H1 (cell line): Measurements from ENCODE around the gene CEP192. TPM values are rescaled to one million over a fixed set of nuclear protein-coding genes. Genes with fewer than 3 reads are reported as not detected.
A peak's percentile ranks its signal among the peaks of the same experiment; 100 is the strongest.

Experiments used
- CTCF ChIA-PET: fragments of 300-600 bp; sonication (Branson Sonifier 250); formaldehyde crosslinking; loops from one replicate; lab custom pipeline; 2021; ENCODE audit not compliant: partially characterized antibody; lab: Charles Lee
- POLR2A ChIA-PET: fragments of 300-600 bp; sonication (Branson Sonifier 250); formaldehyde crosslinking; loops from one replicate; lab custom pipeline; 2021; ENCODE audit warnings: inconsistent platforms; ENCODE audit not compliant: partially characterized antibody; lab: Charles Lee
- DNase-seq, 2 experiments: peaks; one replicate each; pipeline versions ENCODE4 v3.0.0 to v3.0.0-alpha.2; 2010 to 2022; ENCODE audit warnings: low spot score in 2 of 2, low read depth in 1 of 2, mixed read lengths in 1 of 2
- FAIRE-seq: peaks from 2 replicates; lab custom pipeline; 2011; peaks lifted over from hg19 to GRCh38; lab: Jason Lieb, UNC
- H2AFZ ChIP-seq: 2 replicates; pipeline ENCODE4 v1.8.1; 2012; ENCODE audit warnings: low read length, inconsistent platforms
- H2AK5ac ChIP-seq: 2 replicates; pipeline ENCODE4 v1.6.1; 2013; ENCODE audit warnings: low read depth, low read length
- H2BK120ac ChIP-seq: replicated peaks from 2 replicates; pipeline ENCODE3; 2013; ENCODE audit warnings: low read depth, low read length, inconsistent platforms
- H2BK12ac ChIP-seq: 2 replicates; pipeline ENCODE4 v1.6.1; 2013; ENCODE audit warnings: low read depth, low read length
- H2BK15ac ChIP-seq: 2 replicates; pipeline ENCODE4 v1.6.1; 2013; ENCODE audit warnings: low read length
- H2BK20ac ChIP-seq: 2 replicates; pipeline ENCODE4 v1.6.1; 2013; ENCODE audit warnings: low read length
- H2BK5ac ChIP-seq: 2 replicates; pipeline ENCODE4 v1.6.1; 2013; ENCODE audit warnings: low read depth, low read length
- H3K14ac ChIP-seq: 2 replicates; pipeline ENCODE4 v1.6.1; 2013; ENCODE audit warnings: inconsistent platforms; ENCODE audit not compliant: insufficient read length
- H3K18ac ChIP-seq: 2 replicates; pipeline ENCODE4 v1.6.1; 2013; ENCODE audit warnings: low read length; ENCODE audit errors: extremely low read depth
- H3K23ac ChIP-seq: 2 replicates; pipeline ENCODE4 v1.6.1; 2013; ENCODE audit warnings: inconsistent platforms; ENCODE audit not compliant: insufficient read length
- H3K23me2 ChIP-seq: 2 replicates; pipeline ENCODE4 v1.6.1; 2013; ENCODE audit warnings: low read depth, low read length
- H3K27ac ChIP-seq: 2 replicates; pipeline ENCODE4 v1.6.1; 2011; ENCODE audit warnings: low read depth, low read length, inconsistent platforms
- H3K27me3 ChIP-seq, 4 experiments: replicated peaks in 1 of 4; 1 replicate in 1 of 4; 2 replicates in 3 of 4; pipeline versions ENCODE4 v1.6.1 to v1.8.1; 2011 to 2013; ENCODE audit warnings: low read length in 3 of 4, mild to moderate bottlenecking in 3 of 4, inconsistent platforms in 2 of 4, mixed read lengths in 2 of 4, moderate library complexity in 1 of 4; ENCODE audit not compliant: control insufficient read depth in 3 of 4, insufficient read depth in 3 of 4; ENCODE audit errors: extremely low read depth in 1 of 4
- H3K36me3 ChIP-seq, 4 experiments: 2 replicates each; pipeline versions ENCODE4 v1.6.1 to v1.8.1; 2011 to 2013; ENCODE audit warnings: mild to moderate bottlenecking in 4 of 4, low read length in 3 of 4, moderate library complexity in 2 of 4, control low read depth in 1 of 4, inconsistent platforms in 1 of 4; ENCODE audit not compliant: insufficient read depth in 4 of 4, control insufficient read depth in 2 of 4
- H3K4ac ChIP-seq: replicated peaks from 2 replicates; pipeline ENCODE3; 2013; ENCODE audit warnings: low read length, low read depth, mixed read lengths, inconsistent platforms; ENCODE audit not compliant: insufficient read length
- H3K4me1 ChIP-seq, 4 experiments: replicated peaks in 1 of 4; 1 replicate in 1 of 4; 2 replicates in 3 of 4; pipeline versions ENCODE4 v1.6.1 to v1.8.1; 2011 to 2013; ENCODE audit warnings: low read length in 3 of 4, inconsistent platforms in 2 of 4, mixed read lengths in 1 of 4; ENCODE audit not compliant: insufficient read depth in 4 of 4, control insufficient read depth in 3 of 4
- H3K4me2 ChIP-seq, 2 experiments: 2 replicates each; pipeline versions ENCODE4 v1.6.1 to v1.8.1; 2011 to 2013; ENCODE audit warnings: low read depth in 2 of 2, low read length in 2 of 2, control low read depth in 1 of 2, inconsistent platforms in 1 of 2, mild to moderate bottlenecking in 1 of 2; ENCODE audit not compliant: insufficient read depth in 1 of 2
- H3K4me3 ChIP-seq, 4 experiments: fragments of 200-600, 300-600 bp in 1 of 4; sonication (generic), shearing (Covaris generic), sonication (Bioruptor Twin) in 1 of 4; 2 replicates each; pipeline versions ENCODE4 v1.5.1 to v1.8.1; 2011 to 2016; ENCODE audit warnings: low read length in 4 of 4, low read depth in 3 of 4, control low read depth in 2 of 4, inconsistent platforms in 2 of 4, mild to moderate bottlenecking in 2 of 4, mixed read lengths in 1 of 4, moderate library complexity in 1 of 4; ENCODE audit not compliant: insufficient read depth in 2 of 4; ENCODE audit errors: extremely low read depth in 1 of 4
- H3K56ac ChIP-seq: replicated peaks from 2 replicates; pipeline ENCODE3; 2013; ENCODE audit warnings: low read depth, mild to moderate bottlenecking, mixed read lengths, low read length, inconsistent platforms; ENCODE audit not compliant: insufficient read length
- H3K79me1 ChIP-seq: 2 replicates; pipeline ENCODE4 v1.6.1; 2013; ENCODE audit warnings: low read depth, low read length, control low read depth
- H3K79me2 ChIP-seq, 2 experiments: 2 replicates each; pipeline versions ENCODE4 v1.6.1 to v1.8.1; 2012 to 2013; ENCODE audit warnings: low read length in 2 of 2, mild to moderate bottlenecking in 2 of 2, inconsistent platforms in 1 of 2; ENCODE audit not compliant: insufficient read depth in 2 of 2, control insufficient read depth in 1 of 2
- H3K9ac ChIP-seq, 4 experiments: replicated peaks in 1 of 4; 1 replicate in 1 of 4; 2 replicates in 3 of 4; pipeline versions ENCODE4 v1.6.1 to v1.8.1; 2011 to 2013; ENCODE audit warnings: low read depth in 3 of 4, low read length in 3 of 4, control low read depth in 2 of 4, mild to moderate bottlenecking in 2 of 4, moderate library complexity in 2 of 4, inconsistent platforms in 1 of 4; ENCODE audit errors: extremely low read depth in 1 of 4
- H3K9me3 ChIP-seq, 2 experiments: 2 replicates each; pipeline versions ENCODE4 v1.6.1 to v1.8.1; 2012 to 2013; ENCODE audit warnings: mild to moderate bottlenecking in 2 of 2, moderate library complexity in 2 of 2, control low read depth in 1 of 2, inconsistent platforms in 1 of 2, low read depth in 1 of 2, low read length in 1 of 2, mixed read lengths in 1 of 2; ENCODE audit not compliant: insufficient read depth in 2 of 2
- H4K20me1 ChIP-seq, 2 experiments: replicated peaks in 1 of 2; 2 replicates each; pipeline versions ENCODE3 to v1.8.1; 2011 to 2013; ENCODE audit warnings: inconsistent platforms in 2 of 2, low read length in 2 of 2, mild to moderate bottlenecking in 1 of 2; ENCODE audit not compliant: insufficient read depth in 2 of 2, control insufficient read depth in 1 of 2
- H4K5ac ChIP-seq: 2 replicates; pipeline ENCODE4 v1.6.1; 2013; ENCODE audit warnings: low read length, low read depth, mixed read lengths, inconsistent platforms; ENCODE audit not compliant: insufficient read length
- H4K8ac ChIP-seq: 2 replicates; pipeline ENCODE4 v1.8.0; 2013; ENCODE audit warnings: mild to moderate bottlenecking, moderate library complexity, low read length, inconsistent platforms; ENCODE audit not compliant: insufficient read depth; ENCODE audit errors: extremely low read depth
- H4K91ac ChIP-seq: replicated peaks from 2 replicates; pipeline ENCODE3; 2013; ENCODE audit warnings: low read length, mixed read lengths, inconsistent platforms; ENCODE audit not compliant: insufficient read length
- CREB1 ChIP-seq: IDR thresholded peaks from 2 replicates; pipeline ENCODE4 v1.6.1; 2012; ENCODE audit warnings: inconsistent platforms
- CTBP2 ChIP-seq: IDR thresholded peaks from 2 replicates; pipeline ENCODE4 v1.7.0; 2011; ENCODE audit warnings: borderline replicate concordance, mild to moderate bottlenecking, moderate library complexity, mixed read lengths, low read length; ENCODE audit not compliant: insufficient read depth, insufficient read length
- E2F6 ChIP-seq: IDR thresholded peaks from 2 replicates; pipeline ENCODE4 v1.6.1; 2012; ENCODE audit warnings: inconsistent platforms
- GABPA ChIP-seq: IDR thresholded peaks from 2 replicates; pipeline ENCODE4 v1.6.1; 2011; ENCODE audit warnings: mild to moderate bottlenecking, low read length, moderate library complexity, borderline replicate concordance; ENCODE audit not compliant: insufficient read depth
- POLR2A ChIP-seq, 2 experiments: IDR thresholded peaks; 1 replicate in 1 of 2; 2 replicates in 1 of 2; pipeline ENCODE4 v1.6.1; 2011; ENCODE audit warnings: low read depth in 2 of 2, low read length in 2 of 2, mild to moderate bottlenecking in 2 of 2; ENCODE audit errors: control extremely low read depth in 1 of 2
- SAP30 ChIP-seq: fragments of 300-600 bp; sonication (generic); IDR thresholded peaks from 2 replicates; pipeline ENCODE4 v1.7.1; 2012; ENCODE audit warnings: low read length, moderate library complexity, mild to moderate bottlenecking, inconsistent platforms; ENCODE audit not compliant: insufficient read depth, insufficient replicate concordance
- SIN3A ChIP-seq, 2 experiments: IDR thresholded peaks in 1 of 2; conservative IDR thresholded peaks in 1 of 2; 2 replicates each; pipeline ENCODE4 v1.6.1; 2011 to 2012; ENCODE audit warnings: low read length in 2 of 2, improper control_type of control experiment in 1 of 2, low read depth in 1 of 2, mild to moderate bottlenecking in 1 of 2
- SUZ12 ChIP-seq: fragments of 200-600 bp; sonication (generic); IDR thresholded peaks from 2 replicates; pipeline ENCODE4 v1.6.1; 2012; ENCODE audit warnings: mild to moderate bottlenecking, inconsistent platforms, low read length, moderate library complexity, mixed read lengths
- TAF7 ChIP-seq: optimal IDR thresholded peaks from 2 replicates; pipeline ENCODE3; 2011; ENCODE audit warnings: low read depth, mild to moderate bottlenecking, inconsistent platforms, low read length, moderate library complexity, borderline replicate concordance
- USF2 ChIP-seq: IDR thresholded peaks from 2 replicates; pipeline ENCODE4 v1.6.1; 2011; ENCODE audit warnings: low read length, improper control_type of control experiment
- whole genome bisulfite sequencing, 2 experiments: shearing (Covaris generic) in 1 of 2; methylation state at CpG; one replicate each; pipeline versions ENCODE4 v1.1.6 to v1.1.7; 2013 to 2015; ENCODE audit warnings: low lambda C conversion rate in 2 of 2, mixed read lengths in 2 of 2, inconsistent platforms in 1 of 2, low coverage in 1 of 2, missing lambda C conversion rate in 1 of 2; ENCODE audit not compliant: insufficient replicate concordance in 2 of 2, insufficient coverage in 1 of 2, insufficient read length in 1 of 2; ENCODE audit errors: extremely low coverage in 1 of 2, missing lambda C conversion rate in 1 of 2; 5-methylcytosine and 5-hydroxymethylcytosine counted together
- polyA plus RNA-seq, 7 experiments: library from polyadenylated mRNA; depleted of rRNA in 3 of 7; stranded (reverse) in 5 of 7; unstranded in 2 of 7; fragments of >200 nt in 5 of 7; fragments of 200-250 nt in 2 of 7; gene quantifications; 1 replicate in 5 of 7; 2 replicates in 1 of 7; 4 replicates in 1 of 7; pipeline versions ENCODE4 v1.2.1 to v1.2.3, GENCODE V29; 2011 to 2013; ENCODE audit warnings: missing spikeins in 2 of 7, mixed read lengths in 2 of 7
- total RNA-seq: library from RNA; stranded (reverse); fragmentation: NEBNext Ultra II Directional; extraction: Animal tissue kit (Norgen Biotek cat#: 25700); gene quantifications from 2 replicates; pipeline ENCODE4 v1.2.1, GENCODE V29; 2021

The CEP192 gene
- total and polyA plus RNA-seq, 2 of the 8 experiments (the other 6 are each of a cell fraction or from before 2014, with no cell fraction given): 13.4 to 23.1 TPM

DNA sequence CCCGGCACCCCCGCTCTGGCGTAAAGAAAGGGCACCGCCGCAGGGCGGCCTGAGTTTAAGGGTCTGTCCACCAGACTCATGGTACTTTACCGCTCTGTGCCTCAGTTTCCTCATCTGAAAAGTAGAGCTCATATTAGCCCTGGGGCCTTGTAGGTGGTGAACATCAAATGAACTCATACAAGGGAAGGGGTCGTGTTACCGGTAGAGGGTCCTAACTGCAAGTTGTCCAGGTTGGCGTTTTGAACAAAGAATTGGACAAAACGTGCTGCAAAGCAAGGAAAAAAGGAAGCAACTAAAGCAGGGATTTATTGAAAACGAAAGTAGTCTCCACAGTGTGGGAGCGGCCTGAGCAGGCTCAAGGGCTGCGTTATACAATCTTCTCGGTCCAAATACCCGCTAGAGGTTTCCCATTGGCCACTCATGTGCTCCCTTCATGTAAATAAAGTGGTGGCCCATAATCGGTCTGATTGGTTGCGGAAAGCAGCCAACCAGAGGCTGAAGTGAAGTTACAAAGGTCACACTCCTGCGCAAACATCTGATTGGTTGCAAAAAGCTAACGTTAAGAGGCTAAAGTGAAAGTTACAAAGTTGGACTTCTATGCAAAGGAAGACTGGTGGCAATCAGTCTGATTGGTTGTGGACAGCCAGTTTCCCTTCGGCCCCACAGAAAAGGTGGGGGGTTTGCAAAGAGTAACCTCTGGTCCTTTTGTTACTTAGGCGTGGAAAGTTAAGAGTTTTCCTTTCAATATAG is 146.7 kb downstream of the CEP192 start:
- H3K4ac ChIP-seq: no peak overlapping the region
- H3K56ac ChIP-seq: no peak overlapping the region
- ChIA-PET POLR2A (interaction anchor here (1.2 kb wide), 1 partner anchor 11 kb away, joined by 3 read pairs; no protein-coding TSS in a partner anchor), CTCF (interaction anchor here (1.3 kb wide), 1 partner anchor 14 kb away, joined by 5 read pairs; no protein-coding TSS in a partner anchor)
- H2BK20ac ChIP-seq: no peak overlapping the region
- H2AK5ac ChIP-seq: no peak overlapping the region
- no peaks in the 10 kb centered on the region for H3K36me3 ChIP-seq
- no peak overlapping the region for H4K91ac ChIP-seq
- no peak overlapping the region for H3K23ac ChIP-seq
- no peak overlapping the region for H3K18ac ChIP-seq
- DNase-seq (no peak), FAIRE-seq (no peak)
- peaks cover 0 to 6% (median 2%) of the 10 kb centered on the region in 4 experiments; a peak in 5 of 7 replicates for H3K27me3 ChIP-seq
- H3K9me3 ChIP-seq: peaks cover 0 to 7% of the 10 kb centered on the region in 2 experiments; a peak in 1 of 4 replicates
- no peak overlapping the region for H3K14ac ChIP-seq
- no peaks in the 10 kb centered on the region for H3K79me2 ChIP-seq
- no peak overlapping the region for H2AFZ ChIP-seq
- H3K4me1 ChIP-seq: no peaks in the 10 kb centered on the region
- peak overlapping the region in 1 of 2 experiments; percentile 56; a peak in 1 of 4 replicates for H3K4me2 ChIP-seq
- no peak overlapping the region for H3K9ac ChIP-seq
- no peak overlapping the region for H2BK15ac ChIP-seq
- no peak overlapping the region for H4K8ac ChIP-seq
- no peak overlapping the region for H2BK12ac ChIP-seq
- H4K5ac ChIP-seq: no peak overlapping the region
- H3K27ac ChIP-seq: no peak overlapping the region
- no peaks in the 10 kb centered on the region for H4K20me1 ChIP-seq
- WGBS, 2 experiments: 87% methylated on average over 22 of the region's 22 CpGs; no CpG with 5 or more reads in 1 of the 2 experiments
- peaks cover 3% of the 10 kb centered on the region; the same call in 1 of the 2 replicates for H3K23me2 ChIP-seq
- H3K4me3 ChIP-seq: no peak overlapping the region
- H2BK120ac ChIP-seq: no peak overlapping the region
- H3K79me1 ChIP-seq: no peaks in the 10 kb centered on the region
- H2BK5ac ChIP-seq: no peak overlapping the region
- TF ChIP-seq SUZ12: no peak
- TF ChIP-seq CTBP2: no peak
- TF ChIP-seq SAP30: no peak
- TF ChIP-seq SIN3A (conservative IDR thresholded peaks at IDR 0.05 in 1 of 2, IDR thresholded peaks at IDR 0.05 in 1 of 2; ENCODE audit: low read depth in 1 of 2, low read length in 2 of 2): no peak
- TF ChIP-seq TAF7: no peak
- no peak for TF ChIP-seq E2F6
- no peak for TF ChIP-seq POLR2A (IDR thresholded peaks at IDR 0.05; ENCODE audit: control extremely low read depth in 1 of 2, low read depth in 2 of 2, low read length in 2 of 2)
- TF ChIP-seq GABPA: no peak
- no peak for TF ChIP-seq USF2
- TF ChIP-seq CREB1: no peak
